PC-9 (cell line): Measurements from ENCODE around the gene NRXN2.

Experiments used
- EZH2 ChIP-seq: fragments of 200-600 bp; sonication (generic); IDR thresholded peaks from 2 replicates; pipeline ENCODE4 v1.8.0; 2017; ENCODE audit warnings: antibody characterized with exemption, low read depth
- TF ChIP-seq, protein P1 (sequence below): fragments of 200-600 bp; sonication (generic); conservative IDR thresholded peaks from 2 replicates; pipeline ENCODE4 v1.6.1; 2017; ENCODE audit warnings: mixed run types, antibody characterized with exemption, mild to moderate bottlenecking, moderate library complexity

DNA sequence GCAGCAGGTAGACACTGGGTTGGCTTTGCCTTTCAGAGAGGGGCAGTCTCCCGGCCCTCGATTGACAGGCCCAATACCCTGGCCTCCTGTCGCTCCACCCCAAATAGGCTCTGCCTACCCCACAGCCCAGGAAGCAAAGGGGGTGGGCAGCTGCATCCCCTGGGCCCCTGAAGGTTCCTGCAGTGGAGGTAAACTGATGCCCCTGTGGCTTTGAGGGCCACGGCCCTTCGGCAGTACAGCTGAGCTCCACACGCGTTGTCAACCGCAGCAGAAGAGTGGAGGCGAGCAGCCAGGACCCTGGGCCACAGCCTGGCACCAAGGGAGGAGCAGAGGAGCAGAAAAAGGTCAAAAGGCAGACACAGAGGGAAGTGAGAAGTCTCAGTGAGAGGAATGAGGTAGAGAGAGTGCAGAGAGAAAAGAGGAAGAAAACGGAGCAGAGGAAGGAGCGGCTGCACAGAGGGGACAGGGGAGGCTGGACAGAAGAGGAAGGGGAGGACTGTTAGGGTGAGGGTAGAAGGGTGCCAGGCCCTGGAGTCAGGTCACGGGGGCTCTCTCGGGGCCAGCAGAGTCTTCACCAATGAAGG lies 67.9 kb downstream of the NRXN2 start:
- TF ChIP-seq, protein P1, sequence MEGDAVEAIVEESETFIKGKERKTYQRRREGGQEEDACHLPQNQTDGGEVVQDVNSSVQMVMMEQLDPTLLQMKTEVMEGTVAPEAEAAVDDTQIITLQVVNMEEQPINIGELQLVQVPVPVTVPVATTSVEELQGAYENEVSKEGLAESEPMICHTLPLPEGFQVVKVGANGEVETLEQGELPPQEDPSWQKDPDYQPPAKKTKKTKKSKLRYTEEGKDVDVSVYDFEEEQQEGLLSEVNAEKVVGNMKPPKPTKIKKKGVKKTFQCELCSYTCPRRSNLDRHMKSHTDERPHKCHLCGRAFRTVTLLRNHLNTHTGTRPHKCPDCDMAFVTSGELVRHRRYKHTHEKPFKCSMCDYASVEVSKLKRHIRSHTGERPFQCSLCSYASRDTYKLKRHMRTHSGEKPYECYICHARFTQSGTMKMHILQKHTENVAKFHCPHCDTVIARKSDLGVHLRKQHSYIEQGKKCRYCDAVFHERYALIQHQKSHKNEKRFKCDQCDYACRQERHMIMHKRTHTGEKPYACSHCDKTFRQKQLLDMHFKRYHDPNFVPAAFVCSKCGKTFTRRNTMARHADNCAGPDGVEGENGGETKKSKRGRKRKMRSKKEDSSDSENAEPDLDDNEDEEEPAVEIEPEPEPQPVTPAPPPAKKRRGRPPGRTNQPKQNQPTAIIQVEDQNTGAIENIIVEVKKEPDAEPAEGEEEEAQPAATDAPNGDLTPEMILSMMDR: no peak
- TF ChIP-seq EZH2: no peak
